ACC112 (cell line): ENCODE measurements around the gene RNASE7.
A peak's percentile ranks its signal among the peaks of the same experiment; 100 is the strongest.

ENCODE experiments used
- H2AFZ ChIP-seq: fragments of 200-600 bp; sonication (generic); one replicate; pipeline ENCODE4 v1.6.0; 2017; ENCODE audit warnings: antibody characterized with exemption, low read length; ENCODE audit not compliant: unreplicated experiment
- H3K27ac ChIP-seq: fragments of 200-600 bp; sonication (generic); 2 replicates; pipeline ENCODE4 v1.5.1; 2014; ENCODE audit warnings: low read depth, mild to moderate bottlenecking, antibody characterized with exemption, low read length, moderate library complexity
- H3K27me3 ChIP-seq: fragments of 200-600 bp; sonication (generic); 2 replicates; pipeline ENCODE4 v1.6.1; 2014; ENCODE audit warnings: mild to moderate bottlenecking, antibody characterized with exemption, low read length, moderate library complexity, mixed read lengths; ENCODE audit not compliant: insufficient read depth
- H3K36me3 ChIP-seq: fragments of 200-600 bp; sonication (generic); 2 replicates; pipeline ENCODE4 v1.6.1; 2016; ENCODE audit warnings: mild to moderate bottlenecking, antibody characterized with exemption, low read length, moderate library complexity, mixed read lengths; ENCODE audit not compliant: insufficient read depth
- H3K4me1 ChIP-seq: fragments of 200-600 bp; sonication (generic); one replicate; pipeline ENCODE4 v1.6.1; 2016; ENCODE audit warnings: low read length, mixed read lengths; ENCODE audit not compliant: insufficient read depth, unreplicated experiment, control insufficient read depth
- H3K4me3 ChIP-seq: fragments of 200-600 bp; sonication (generic); 2 replicates; pipeline ENCODE4 v1.5.1; 2014; ENCODE audit warnings: mild to moderate bottlenecking, low read depth, low read length
- H3K79me2 ChIP-seq: fragments of 200-600 bp; sonication (generic); one replicate; pipeline ENCODE4 v1.6.0; 2016; ENCODE audit warnings: low read length; ENCODE audit not compliant: control insufficient read depth, unreplicated experiment, insufficient read depth

RNASE7 gene

GRCh38 chr14:21089877-21090193 lies 47.7 kb downstream of the RNASE7 start:
- Histone ChIP-seq H3K4me3 (no peak overlapping the region), H3K27me3 (no peaks in the 10 kb centered on the region), H3K36me3 (0 out of 2 replicates have a peak, but pooled peaks cover 6% of the 10 kb centered on the region), H2AFZ (no peak overlapping the region), H3K4me1 (peaks cover 24% of the 10 kb centered on the region), H3K79me2 (no peaks in the 10 kb centered on the region), H3K27ac (peak overlapping the region; percentile 28; the same call in 1 of the 2 replicates)

GRCh38 chr14:21090194-21090939 lies 48.2 kb downstream of the RNASE7 start:
- no peak overlapping the region for H3K4me3 ChIP-seq
- H3K36me3 ChIP-seq = 0 out of 2 replicates have a peak, but pooled peaks cover 6% of the 10 kb centered on the region
- peaks cover 18% of the 10 kb centered on the region for H3K4me1 ChIP-seq
- H3K27me3 ChIP-seq = no peaks in the 10 kb centered on the region
- no peak overlapping the region for H3K27ac ChIP-seq
- H2AFZ ChIP-seq = no peak overlapping the region
- H3K79me2 ChIP-seq = no peaks in the 10 kb centered on the region

DNA sequence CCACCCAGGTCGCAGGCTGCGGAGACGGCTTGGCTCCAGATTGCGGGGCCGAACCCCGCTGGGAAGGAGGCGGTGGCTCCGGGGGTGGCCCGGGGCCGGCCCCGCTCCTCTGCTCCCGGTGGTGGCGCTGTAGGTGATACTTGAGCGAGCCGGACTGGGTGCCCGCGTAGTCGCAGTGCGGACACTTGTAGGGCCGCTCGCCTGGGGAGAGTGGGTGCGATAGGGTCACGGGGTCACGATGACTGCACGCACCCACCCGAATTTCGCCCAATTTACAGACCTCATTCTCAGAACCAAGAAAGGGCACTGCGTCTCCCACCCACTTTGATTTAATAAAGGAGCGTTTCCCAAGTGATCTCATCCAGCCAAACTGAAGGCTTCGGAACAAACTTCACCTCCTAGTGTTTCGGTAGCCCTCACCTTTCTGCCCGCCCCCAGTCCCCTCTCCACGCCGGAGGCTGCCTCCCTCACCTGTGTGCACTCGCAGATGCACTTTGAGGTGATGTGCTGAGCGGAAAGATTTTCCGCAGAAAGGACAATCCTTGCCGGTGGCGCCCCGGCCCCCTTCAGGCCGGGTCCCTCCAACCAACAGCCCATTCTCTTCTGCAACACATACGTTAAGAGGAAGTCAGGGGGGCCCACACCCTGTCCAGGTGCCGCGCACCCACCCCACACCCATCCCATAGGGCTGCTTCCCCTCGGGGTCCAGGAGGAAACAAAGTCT lies 48.9 kb downstream of the RNASE7 start:
- Histone ChIP-seq H3K27me3 (no peaks in the 10 kb centered on the region), H3K36me3 (0 out of 2 replicates have a peak, but pooled peaks cover 6% of the 10 kb centered on the region), H3K4me1 (peaks cover 19% of the 10 kb centered on the region), H3K79me2 (no peaks in the 10 kb centered on the region), H3K27ac (no peak overlapping the region), H3K4me3 (no peak overlapping the region), H2AFZ (no peak overlapping the region)

DNA sequence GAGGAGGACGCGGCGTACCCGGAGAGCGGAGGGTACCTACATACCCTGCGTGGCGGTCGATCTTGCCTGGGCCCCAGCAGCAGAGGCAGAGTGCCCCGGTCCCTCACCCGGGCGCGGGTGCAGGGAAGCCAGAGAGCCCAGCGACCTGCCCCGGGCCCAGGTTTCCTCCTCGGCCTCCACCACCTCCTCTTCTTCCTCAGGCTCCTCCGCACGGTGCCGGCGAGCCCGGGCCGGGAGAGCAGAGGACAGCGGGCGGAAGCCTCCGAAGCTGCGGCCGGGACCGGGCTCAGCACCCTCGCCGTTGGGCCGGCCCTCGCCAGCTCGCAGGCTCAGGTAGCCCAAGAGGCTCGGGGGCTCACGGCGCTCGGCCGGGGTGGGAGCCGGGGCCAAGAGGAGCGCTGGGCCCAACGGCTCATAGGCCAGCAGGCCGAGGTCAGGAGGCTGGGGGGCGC lies 49.7 kb downstream of the RNASE7 start:
- Histone ChIP-seq H3K79me2 (no peaks in the 10 kb centered on the region), H3K27ac (no peak overlapping the region), H3K4me1 (peaks cover 16% of the 10 kb centered on the region), H2AFZ (no peak overlapping the region), H3K4me3 (no peak overlapping the region), H3K36me3 (0 out of 2 replicates have a peak, but pooled peaks cover 3% of the 10 kb centered on the region), H3K27me3 (no peaks in the 10 kb centered on the region)

GRCh38 chr14:21092273-21093011 lies 50.3 kb downstream of the RNASE7 start:
- H3K79me2 ChIP-seq = no peaks in the 10 kb centered on the region
- no peaks in the 10 kb centered on the region for H3K27me3 ChIP-seq
- H2AFZ ChIP-seq = no peak overlapping the region
- no peak overlapping the region for H3K4me3 ChIP-seq
- H3K4me1 ChIP-seq = peaks cover 10% of the 10 kb centered on the region
- H3K36me3 ChIP-seq = 0 out of 2 replicates have a peak, but pooled peaks cover 2% of the 10 kb centered on the region
- no peak overlapping the region for H3K27ac ChIP-seq

- Histone ChIP-seq H3K27ac (no peak overlapping the region), H3K36me3 (0 out of 2 replicates have a peak, but pooled peaks cover 2% of the 10 kb centered on the region), H3K27me3 (no peaks in the 10 kb centered on the region), H3K4me3 (no peak overlapping the region), H2AFZ (no peak overlapping the region), H3K79me2 (no peaks in the 10 kb centered on the region), H3K4me1 (peaks cover 5% of the 10 kb centered on the region)
Measured at GRCh38 chr14:21093018-21093417, 50.9 kb downstream of the RNASE7 start.
